ENCODE results near the gene THRB.

THRB gene

GRCh38 chr3:24229468-24230221, 265.0 kb downstream of the THRB start:
- no peaks in the 10 kb centered on the region for H3K4me1 ChIP-seq
- H3K4me3 ChIP-seq (ENCODE audit: low read depth, low read length), result no peak overlapping the region
- H3K27me3 ChIP-seq, result no peaks in the 10 kb centered on the region
- no peak for DNase-seq
- H3K36me3 ChIP-seq, result no peaks in the 10 kb centered on the region
- H3K9me3 ChIP-seq, result no peaks in the 10 kb centered on the region
- no peak for TF ChIP-seq CTCF (IDR thresholded peaks at IDR 0.05; ENCODE audit: low read depth, low read length)

GRCh38 chr3:24227635-24228034, 267.0 kb downstream of the THRB start:
- no peak for TF ChIP-seq CTCF (IDR thresholded peaks at IDR 0.05; ENCODE audit: low read depth, low read length)
- Histone ChIP-seq H3K4me1 (no peaks in the 10 kb centered on the region), H3K9me3 (no peaks in the 10 kb centered on the region), H3K4me3 (ENCODE audit: low read depth, low read length) (no peak overlapping the region), H3K36me3 (no peaks in the 10 kb centered on the region), H3K27me3 (no peaks in the 10 kb centered on the region)
- no peak for DNase-seq

- no peak for DNase-seq
- H3K4me3 ChIP-seq (ENCODE audit: low read depth, low read length), result no peak overlapping the region
- TF ChIP-seq CTCF (IDR thresholded peaks at IDR 0.05; ENCODE audit: low read depth, low read length), result no peak
These were observed 268.3 kb downstream of the THRB start for GRCh38 chr3:24226397-24226796.

GRCh38 chr3:24225385-24225950, 269.2 kb downstream of the THRB start:
- no peak for TF ChIP-seq CTCF (IDR thresholded peaks at IDR 0.05; ENCODE audit: low read depth, low read length)
- no peak overlapping the region for H3K4me3 ChIP-seq (ENCODE audit: low read depth, low read length)
- H3K9me3 ChIP-seq, result no peaks in the 10 kb centered on the region
- no peaks in the 10 kb centered on the region for H3K4me1 ChIP-seq
- DNase-seq, result no peak
- H3K27me3 ChIP-seq, result no peaks in the 10 kb centered on the region
- H3K36me3 ChIP-seq, result no peaks in the 10 kb centered on the region

More at GRCh38 chr3:24226397-24226796, 268.3 kb downstream of the THRB start:
- Histone ChIP-seq H3K4me1 (no peaks in the 10 kb centered on the region), H3K9me3 (no peaks in the 10 kb centered on the region), H3K36me3 (no peaks in the 10 kb centered on the region), H3K27me3 (no peaks in the 10 kb centered on the region)

GRCh38 chr3:24224666-24225384, 269.8 kb downstream of the THRB start:
- DNase-seq, result no peak
- no peaks in the 10 kb centered on the region for H3K36me3 ChIP-seq
- TF ChIP-seq CTCF (IDR thresholded peaks at IDR 0.05; ENCODE audit: low read depth, low read length), result no peak
- H3K27me3 ChIP-seq, result no peaks in the 10 kb centered on the region
- no peaks in the 10 kb centered on the region for H3K4me1 ChIP-seq
- H3K4me3 ChIP-seq (ENCODE audit: low read depth, low read length), result no peak overlapping the region
- H3K9me3 ChIP-seq, result no peaks in the 10 kb centered on the region

Data from BE2C (cell line).